ENCODE measurements around the gene RPS29. TPM values are rescaled to one million over a fixed set of nuclear protein-coding genes. Genes with fewer than 3 reads are reported as not detected.

RPS29 gene
- total RNA-seq, 4 donors from 2014 or later, result 1,482 to 17,640 (median 3,936) TPM

DNA sequence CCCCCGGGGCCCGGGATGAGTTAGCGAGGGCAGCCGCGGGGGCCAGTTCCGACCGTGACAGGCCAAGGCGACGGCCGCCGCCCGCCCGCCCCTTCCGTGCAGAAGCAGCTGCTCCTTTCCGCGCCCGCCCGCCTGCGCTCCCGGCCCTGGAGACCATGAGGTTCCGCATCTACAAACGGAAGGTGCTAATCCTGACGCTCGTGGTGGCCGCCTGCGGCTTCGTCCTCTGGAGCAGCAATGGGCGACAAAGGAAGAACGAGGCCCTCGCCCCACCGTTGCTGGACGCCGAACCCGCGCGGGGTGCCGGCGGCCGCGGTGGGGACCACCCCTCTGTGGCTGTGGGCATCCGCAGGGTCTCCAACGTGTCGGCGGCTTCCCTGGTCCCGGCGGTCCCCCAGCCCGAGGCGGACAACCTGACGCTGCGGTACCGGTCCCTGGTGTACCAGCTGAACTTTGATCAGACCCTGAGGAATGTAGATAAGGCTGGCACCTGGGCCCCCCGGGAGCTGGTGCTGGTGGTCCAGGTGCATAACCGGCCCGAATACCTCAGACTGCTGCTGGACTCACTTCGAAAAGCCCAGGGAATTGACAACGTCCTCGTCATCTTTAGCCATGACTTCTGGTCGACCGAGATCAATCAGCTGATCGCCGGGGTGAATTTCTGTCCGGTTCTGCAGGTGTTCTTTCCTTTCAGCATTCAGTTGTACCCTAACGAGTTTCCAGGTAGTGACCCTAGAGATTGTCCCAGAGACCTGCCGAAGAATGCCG lies 35.1 kb upstream of the RPS29 start:
- TF ChIP-seq, protein P1, sequence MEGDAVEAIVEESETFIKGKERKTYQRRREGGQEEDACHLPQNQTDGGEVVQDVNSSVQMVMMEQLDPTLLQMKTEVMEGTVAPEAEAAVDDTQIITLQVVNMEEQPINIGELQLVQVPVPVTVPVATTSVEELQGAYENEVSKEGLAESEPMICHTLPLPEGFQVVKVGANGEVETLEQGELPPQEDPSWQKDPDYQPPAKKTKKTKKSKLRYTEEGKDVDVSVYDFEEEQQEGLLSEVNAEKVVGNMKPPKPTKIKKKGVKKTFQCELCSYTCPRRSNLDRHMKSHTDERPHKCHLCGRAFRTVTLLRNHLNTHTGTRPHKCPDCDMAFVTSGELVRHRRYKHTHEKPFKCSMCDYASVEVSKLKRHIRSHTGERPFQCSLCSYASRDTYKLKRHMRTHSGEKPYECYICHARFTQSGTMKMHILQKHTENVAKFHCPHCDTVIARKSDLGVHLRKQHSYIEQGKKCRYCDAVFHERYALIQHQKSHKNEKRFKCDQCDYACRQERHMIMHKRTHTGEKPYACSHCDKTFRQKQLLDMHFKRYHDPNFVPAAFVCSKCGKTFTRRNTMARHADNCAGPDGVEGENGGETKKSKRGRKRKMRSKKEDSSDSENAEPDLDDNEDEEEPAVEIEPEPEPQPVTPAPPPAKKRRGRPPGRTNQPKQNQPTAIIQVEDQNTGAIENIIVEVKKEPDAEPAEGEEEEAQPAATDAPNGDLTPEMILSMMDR (IDR thresholded peaks at IDR 0.05; ENCODE audit: low read depth), result no peak

DNA sequence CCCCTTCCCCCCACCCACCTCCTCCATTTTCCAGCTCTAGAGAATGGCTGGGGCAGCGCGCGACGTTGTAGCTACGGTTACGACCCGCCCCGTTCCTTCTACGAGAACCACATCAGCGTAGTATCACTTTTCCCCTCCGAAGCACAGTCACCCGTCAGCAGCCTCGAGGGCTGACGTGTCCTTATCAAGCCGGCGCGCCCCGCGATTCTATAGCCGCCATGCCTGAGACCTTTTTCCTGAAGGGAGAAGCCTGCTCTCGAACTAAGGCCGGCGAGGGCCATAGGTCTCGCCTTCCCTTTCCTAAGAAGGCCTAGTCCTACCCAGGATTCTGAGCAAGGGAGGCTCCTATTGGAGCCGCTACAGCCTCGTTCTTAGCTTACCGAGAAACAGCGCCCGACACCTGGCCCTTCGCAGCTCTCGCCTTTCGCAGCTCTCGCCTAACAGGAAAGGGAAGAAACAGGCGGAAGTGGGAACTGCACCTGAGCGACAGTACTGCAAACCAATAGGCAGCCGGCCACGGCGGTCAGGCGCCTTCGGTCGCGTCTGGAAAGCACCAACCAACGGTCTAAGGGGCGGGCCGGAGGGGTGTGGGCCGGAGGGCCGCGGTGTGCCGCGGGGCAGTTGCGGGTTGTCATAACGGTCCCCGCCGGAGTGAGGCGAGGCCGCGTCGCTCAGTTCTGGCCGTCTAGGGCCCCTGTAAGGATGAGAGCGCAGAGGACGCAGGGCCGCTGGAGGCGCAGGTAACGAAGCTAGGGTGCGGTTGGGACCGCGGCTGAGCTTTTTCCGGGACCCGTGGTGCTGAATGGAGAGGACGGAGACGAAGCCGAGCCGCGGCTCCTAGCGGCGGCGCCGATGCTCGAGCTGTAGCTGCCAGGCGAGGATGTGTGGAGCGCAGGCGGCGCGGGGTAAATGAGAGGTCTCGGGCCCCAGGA lies 34.3 kb upstream of the RPS29 start, which contains the start of the genes MGAT2 and RPL36AL:
MGAT2 (plus strand) TSS at position 618 of the 932 bp plus-strand sequence. CDS start 470 bp downstream, outside the sequence.
RPL36AL (minus strand) TSS at position 445 of the 932 bp plus-strand sequence. CDS start 1,522 bp downstream, outside the sequence.
- TF ChIP-seq, protein P1 (IDR thresholded peaks at IDR 0.05; ENCODE audit: low read depth), result no peak

DNA sequence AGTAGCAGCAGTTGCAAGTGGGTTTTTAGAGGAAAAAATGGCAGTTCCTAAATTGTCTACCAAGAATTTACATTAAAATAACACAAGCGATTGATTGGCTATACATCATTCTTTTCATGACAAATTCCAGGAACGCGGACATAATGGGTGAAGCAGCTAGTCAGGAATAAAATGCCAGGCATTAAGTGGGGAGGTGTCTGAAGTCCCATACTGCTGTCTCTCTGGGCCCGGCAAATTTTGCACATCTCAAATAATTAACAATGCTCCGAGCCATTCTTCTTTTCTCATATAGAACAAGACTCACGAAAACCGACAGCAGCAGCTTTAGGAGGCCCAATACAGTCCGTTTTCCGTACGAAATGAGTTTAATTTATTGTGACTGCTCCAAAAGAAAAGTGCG lies 33.5 kb upstream of the RPS29 start:
- TF ChIP-seq, protein P1 (IDR thresholded peaks at IDR 0.05; ENCODE audit: low read depth), result no peak

DNA sequence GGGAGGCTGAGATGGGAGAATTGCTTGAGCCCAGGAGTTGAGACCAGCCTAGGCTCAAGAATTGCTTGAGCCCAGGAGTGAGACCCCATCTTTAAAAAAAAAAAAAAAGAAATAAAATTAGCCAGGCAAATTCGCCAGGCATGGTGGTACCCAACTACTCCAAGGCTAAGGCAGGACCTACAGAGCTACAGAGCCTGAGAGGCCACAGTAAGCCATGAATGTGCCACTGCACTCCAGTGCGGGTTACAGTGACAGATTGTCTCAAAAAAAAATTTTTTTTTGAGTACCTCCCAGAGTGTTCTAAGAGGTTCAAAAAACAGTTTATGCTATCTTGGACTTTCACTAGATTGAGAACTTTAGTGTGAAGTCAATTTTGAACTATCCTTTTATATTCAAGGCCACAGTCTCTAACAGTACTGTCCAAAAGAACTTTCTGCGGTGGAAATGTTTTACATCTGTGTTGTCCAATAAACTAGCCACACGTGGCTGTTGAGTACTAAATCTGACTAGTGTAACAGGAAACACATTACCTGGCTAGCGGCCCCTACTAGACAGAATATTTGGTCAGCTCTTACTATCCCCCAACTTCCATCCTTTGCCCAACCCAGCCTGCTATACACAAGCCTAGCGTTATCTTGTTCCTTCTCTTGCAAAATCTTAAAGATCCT lies 31.8 kb upstream of the RPS29 start:
- TF ChIP-seq, protein P1 (IDR thresholded peaks at IDR 0.05; ENCODE audit: low read depth), result no peak

DNA sequence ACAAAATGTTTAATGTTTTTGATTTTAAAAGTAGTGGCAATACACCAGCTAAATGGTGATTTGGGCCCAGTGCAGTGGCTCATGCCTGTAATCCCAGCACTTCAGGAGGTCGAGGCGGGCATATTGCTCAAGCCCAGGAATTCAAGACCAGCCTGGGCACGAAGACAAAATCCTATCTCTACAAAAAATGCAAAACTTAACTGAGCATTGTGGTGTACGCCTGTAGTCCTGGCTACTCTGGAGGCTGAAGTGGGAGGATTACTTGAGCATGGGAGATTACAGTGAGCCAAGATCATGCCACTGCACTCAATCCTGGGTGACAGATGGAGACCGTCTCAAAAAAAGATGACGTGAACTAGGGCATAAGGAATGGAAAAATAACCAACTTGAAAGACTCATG lies 29.6 kb upstream of the RPS29 start:
- TF ChIP-seq, protein P1 (IDR thresholded peaks at IDR 0.05; ENCODE audit: low read depth), result no peak

DNA sequence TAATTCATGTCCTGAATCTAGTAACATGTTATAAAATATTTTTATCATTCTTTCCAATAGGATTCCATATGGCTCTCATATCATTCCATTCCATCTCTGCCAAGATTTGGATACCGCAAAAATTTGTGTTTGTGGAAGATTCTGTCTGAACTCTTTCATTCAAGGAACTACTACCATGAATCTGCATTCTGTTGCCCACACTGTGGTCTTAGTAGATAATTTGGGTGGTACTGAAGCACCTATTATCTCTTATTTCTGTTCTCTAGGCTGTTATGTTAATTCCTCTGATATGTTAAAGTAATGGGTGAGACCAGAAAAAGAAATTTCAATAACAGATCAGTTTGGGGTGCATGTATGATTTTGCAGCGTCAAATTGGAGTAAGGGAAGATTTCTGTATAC lies 28.0 kb upstream of the RPS29 start:
- TF ChIP-seq, protein P1 (IDR thresholded peaks at IDR 0.05; ENCODE audit: low read depth), result no peak

Data from subcutaneous adipose tissue (tissue), 4 donors.